IMR-90 (cell line): Measurements from ENCODE around the gene GLI1. TPM values are rescaled to one million over a fixed set of nuclear protein-coding genes. Genes with fewer than 3 reads are reported as not detected.
"Not testable (repeated sequence)": the region's sequence is repeated elsewhere in the genome, so short reads cannot be mapped to it uniquely, and the experiment has no call there.

Experiments used
- ATAC-seq: fragments of 200-7000 bp; cut with Tn5 transposase; 2 replicates; pipeline ENCODE4 v1.9.1; 2020; ENCODE audit warnings: low read depth, mild to moderate bottlenecking, moderate library complexity
- BruUV-seq: library from RNA; stranded (reverse); fragments of 400-500 nt; replicated peaks from 2 replicates; lab custom pipeline; 2021; lab: Mats Ljungman, UMichigan
- CTCF ChIA-PET: fragments of 300-600 bp; formaldehyde crosslinking; extraction: SDS; loops from one replicate; lab custom pipeline; 2021; ENCODE audit warnings: antibody characterized with exemption; lab: Yijun Ruan, JAX
- POLR2A ChIA-PET: fragments of 300-600 bp; sonication (Branson Sonifier 250); formaldehyde crosslinking; loops from one replicate; lab custom pipeline; 2022; ENCODE audit warnings: antibody characterized with exemption; ENCODE audit not compliant: unreplicated experiment; lab: Charles Lee
- DNase-seq: peaks from one replicate; pipeline ENCODE4 v3.0.0; 2013
- H2AFZ ChIP-seq: replicated peaks from 2 replicates; pipeline ENCODE3; 2013; ENCODE audit warnings: low read length, mild to moderate bottlenecking; ENCODE audit not compliant: poor library complexity
- H2AK5ac ChIP-seq: 2 replicates; pipeline ENCODE4 v1.6.1; 2013; ENCODE audit warnings: low read depth, low read length, inconsistent platforms
- H2AK9ac ChIP-seq: replicated peaks from 2 replicates; pipeline ENCODE3; 2013; ENCODE audit warnings: mild to moderate bottlenecking, low read depth, low read length, moderate library complexity; ENCODE audit not compliant: poor library complexity
- H2BK120ac ChIP-seq: 2 replicates; pipeline ENCODE4 v1.6.1; 2013; ENCODE audit warnings: low read depth, low read length, inconsistent platforms
- H2BK15ac ChIP-seq: 3 replicates; pipeline ENCODE4 v1.6.1; 2013; ENCODE audit warnings: low read depth, low read length, inconsistent platforms
- H2BK20ac ChIP-seq: 2 replicates; pipeline ENCODE4 v1.6.1; 2013; ENCODE audit warnings: low read depth, mild to moderate bottlenecking, inconsistent platforms, low read length, moderate library complexity
- H2BK5ac ChIP-seq: 2 replicates; pipeline ENCODE4 v1.6.1; 2013; ENCODE audit warnings: mild to moderate bottlenecking, low read depth, low read length, inconsistent platforms; ENCODE audit not compliant: poor library complexity, severe bottlenecking
- H3K14ac ChIP-seq: replicated peaks from 2 replicates; pipeline ENCODE4 v1.6.1; 2013; ENCODE audit warnings: low read depth, low read length, inconsistent platforms
- H3K18ac ChIP-seq: 2 replicates; pipeline ENCODE4 v1.6.1; 2013; ENCODE audit warnings: low read depth, low read length, control low read depth
- H3K23ac ChIP-seq: 2 replicates; pipeline ENCODE4 v1.6.1; 2013; ENCODE audit warnings: low read depth, low read length, inconsistent platforms
- H3K27ac ChIP-seq: 2 replicates; pipeline ENCODE4 v1.5.1; 2013; ENCODE audit warnings: mild to moderate bottlenecking, control low read depth, low read length; ENCODE audit not compliant: insufficient read depth
- H3K27me3 ChIP-seq: 2 replicates; pipeline ENCODE4 v1.6.1; 2013; ENCODE audit warnings: low read length; ENCODE audit not compliant: control insufficient read depth, insufficient read depth
- H3K36me3 ChIP-seq: 2 replicates; pipeline ENCODE4 v1.6.1; 2013; ENCODE audit warnings: low read length, mixed read lengths; ENCODE audit not compliant: control insufficient read depth, insufficient read depth
- H3K4ac ChIP-seq: 2 replicates; pipeline ENCODE4 v1.6.1; 2013; ENCODE audit warnings: low read depth, low read length, inconsistent platforms
- H3K4me1 ChIP-seq: 2 replicates; pipeline ENCODE4 v1.6.1; 2013; ENCODE audit warnings: low read length, mixed read lengths; ENCODE audit not compliant: control insufficient read depth, insufficient read depth
- H3K4me2 ChIP-seq: 2 replicates; pipeline ENCODE4 v1.6.1; 2013; ENCODE audit warnings: low read depth, mild to moderate bottlenecking, control low read depth, low read length, moderate library complexity
- H3K4me3 ChIP-seq: 2 replicates; pipeline ENCODE4 v1.5.1; 2013; ENCODE audit warnings: low read depth, mild to moderate bottlenecking, control low read depth, low read length, moderate library complexity; ENCODE audit not compliant: insufficient read depth
- H3K56ac ChIP-seq: 2 replicates; pipeline ENCODE4 v1.6.1; 2013; ENCODE audit warnings: low read length, inconsistent platforms; ENCODE audit not compliant: insufficient read depth; ENCODE audit errors: extremely low read depth
- H3K79me1 ChIP-seq, 2 experiments: 2 replicates each; pipeline ENCODE4 v1.6.1; 2013; ENCODE audit warnings: low read length in 2 of 2, inconsistent platforms in 1 of 2, low read depth in 1 of 2
- H3K9ac ChIP-seq: 2 replicates; pipeline ENCODE4 v1.6.1; 2013; ENCODE audit warnings: low read depth, low read length, control low read depth
- H3K9me1 ChIP-seq: 2 replicates; pipeline ENCODE4 v1.6.1; 2013; ENCODE audit warnings: low read length, inconsistent platforms; ENCODE audit not compliant: insufficient read depth
- H3K9me3 ChIP-seq: 2 replicates; pipeline ENCODE4 v1.6.1; 2013; ENCODE audit warnings: low read length; ENCODE audit not compliant: control insufficient read depth, insufficient read depth
- H4K20me1 ChIP-seq: 2 replicates; pipeline ENCODE4 v1.6.1; 2013; ENCODE audit warnings: low read length, inconsistent platforms; ENCODE audit not compliant: insufficient read depth
- H4K5ac ChIP-seq: 2 replicates; pipeline ENCODE4 v1.6.1; 2013; ENCODE audit warnings: mild to moderate bottlenecking, low read depth, low read length, control low read depth
- H4K8ac ChIP-seq, 2 experiments: 2 replicates each; pipeline ENCODE4 v1.6.1; 2013; ENCODE audit warnings: low read depth in 2 of 2, low read length in 2 of 2, control low read depth in 1 of 2, inconsistent platforms in 1 of 2
- H4K91ac ChIP-seq: 2 replicates; pipeline ENCODE4 v1.6.1; 2013; ENCODE audit warnings: low read depth, low read length, inconsistent platforms; ENCODE audit not compliant: insufficient read depth
- POLR2A ChIP-seq: IDR thresholded peaks from 2 replicates; pipeline ENCODE4 v1.6.1; 2012; ENCODE audit warnings: mild to moderate bottlenecking, low read depth, low read length
- WGBS, 2 experiments: methylation state at CpG; one replicate each; pipeline versions ENCODE4 v1.1.5 to v1.1.7; 2013; ENCODE audit warnings: missing lambda C conversion rate in 2 of 2; ENCODE audit not compliant: insufficient read length in 1 of 2; ENCODE audit errors: extremely low coverage in 2 of 2; 5-methylcytosine and 5-hydroxymethylcytosine counted together
- dilution Hi-C: fragments of 300-500 bp; cut with HindIII; formaldehyde crosslinking; loops from one replicate; pipeline ENCODE4 v1.14.3; 2018; ENCODE audit warnings: low sequenced_read_pairs; ENCODE audit not compliant: unreplicated experiment
- in situ Hi-C: fragments of 300-500 bp; cut with MboI; formaldehyde crosslinking; loops from 3 replicates; pipeline ENCODE4 v1.14.3; 2019; ENCODE audit warnings: low sequenced_read_pairs, inconsistent platforms, mixed read lengths
- intact Hi-C: fragments of 100-400 bp; cut with micrococcal nuclease; formaldehyde crosslinking; loops from 2 replicates; pipeline ENCODE4 v1.10.0; 2022
- polyA plus RNA-seq, 3 experiments: library from polyadenylated mRNA; depleted of rRNA; stranded (reverse); fragments of >200 nt; gene quantifications; 2 replicates each; pipeline ENCODE4 v1.2.3, GENCODE V29; 2012; ENCODE audit warnings: low replicate concordance in 1 of 3
- total RNA-seq: library from RNA; depleted of rRNA; stranded (reverse); fragments of >200 nt; gene quantifications from 2 replicates; pipeline ENCODE4 v1.2.3, GENCODE V29; 2012

GLI1 gene
- total and polyA plus RNA-seq, 2 of the 4 experiments (the other 2 are of a cell fraction) = 1.3 to 3.8 TPM

DNA sequence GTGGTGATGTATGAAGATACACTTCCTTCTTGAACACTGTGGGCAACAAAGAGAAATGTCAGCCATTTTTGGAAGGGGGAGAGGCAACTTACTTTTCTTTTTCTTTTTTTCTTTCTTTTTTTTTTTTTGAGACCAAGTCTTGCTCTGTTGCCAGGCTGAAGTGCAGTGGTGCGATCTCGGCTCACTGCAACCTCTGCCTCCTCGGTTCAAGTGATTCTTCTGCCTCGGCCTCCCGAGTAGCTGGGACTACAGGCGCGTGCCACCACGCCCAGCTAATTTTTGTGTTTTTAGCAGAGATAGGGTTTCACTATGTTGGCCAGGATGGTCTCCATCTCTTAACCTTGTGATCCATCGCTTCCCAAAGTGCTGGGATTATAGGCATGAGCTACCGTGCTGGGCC is 58.1 kb downstream of the GLI1 start:
- H3K23ac ChIP-seq, in situ Hi-C loops, H3K27ac ChIP-seq, H3K27me3 ChIP-seq, H4K8ac ChIP-seq, H3K14ac ChIP-seq, CTCF ChIA-PET, H2AK9ac ChIP-seq, H2BK5ac ChIP-seq, H2AFZ ChIP-seq, BruUV-seq, H2BK15ac ChIP-seq, dilution Hi-C loops, H3K56ac ChIP-seq, H2BK20ac ChIP-seq, ATAC-seq, H3K9me1 ChIP-seq, H4K91ac ChIP-seq, H4K5ac ChIP-seq, H2AK5ac ChIP-seq, H3K9me3 ChIP-seq, H2BK120ac ChIP-seq, H3K18ac ChIP-seq, H3K4me3 ChIP-seq, intact Hi-C loops, DNase-seq, H3K4ac ChIP-seq: not testable (repeated sequence)
- peak; percentile 2; the same call in 1 of the 2 replicates for TF ChIP-seq POLR2A
- Histone ChIP-seq H3K36me3 (peaks cover 51% of the 10 kb centered on the region), H3K4me1 (peaks cover 12% of the 10 kb centered on the region), H3K79me1 (peaks cover 11 to 72% of the 10 kb centered on the region in 2 experiments), H3K9ac (peak overlapping the region; percentile 15; the same call in 1 of the 2 replicates), H3K4me2 (peak overlapping the region; percentile 87; the same call in 1 of the 2 replicates), H4K20me1 (peaks cover 71% of the 10 kb centered on the region)
- POLR2A ChIA-PET = interaction anchor here (0.5 kb wide), 1 partner anchor 86 kb away, joined by 3 read pairs; no protein-coding TSS in a partner anchor
- WGBS, 2 experiments = no CpG with 5 or more reads among the region's 10 CpGs
